ENCODE data around the gene ANK2.

- TF ChIP-seq POLR2A (IDR thresholded peaks at IDR 0.05; ENCODE audit: extremely low read depth, insufficient read length) (no peak), CTCF (IDR thresholded peaks at IDR 0.05; ENCODE audit: low read depth, low read length) (no peak)
Observed at GRCh38 chr4:113042502-113042901, 7.0 kb upstream of the ANK2 start.
